Stimulated activated naive CD8-positive, alpha-beta T cell treated with anti-CD3 and anti-CD28 coated beads, Interleukin-15, Interleukin-2, amounts not matched to agents 100 U/mL and 50 U/mL, for 24 hours (primary cell): ENCODE data around the gene UGT1A5.

Experiments used
- ATAC-seq: fragments of 150-1000 bp; cut with Tn5 transposase; one replicate; pipeline ENCODE4 v1.10.0; 2021
- DNase-seq: peaks from one replicate; pipeline ENCODE4 v3.0.0; 2021

Gene UGT1A5

GRCh38 chr2:233780771-233781170 is 68.1 kb downstream of the UGT1A5 start:
- ATAC-seq (no peak), DNase-seq (no peak)

GRCh38 chr2:233789554-233789953 is 76.8 kb downstream of the UGT1A5 start:
- peak; percentile 32 for ATAC-seq

GRCh38 chr2:233791151-233791882 is 78.6 kb downstream of the UGT1A5 start:
- DNase-seq, result no peak
- no peak for ATAC-seq

More at GRCh38 chr2:233789554-233789953, 76.8 kb downstream of the UGT1A5 start:
- no peak for DNase-seq

- no peak for ATAC-seq
- DNase-seq, result no peak
Observed at GRCh38 chr2:233791883-233792329, 79.2 kb downstream of the UGT1A5 start.

GRCh38 chr2:233792720-233793119 is 80.0 kb downstream of the UGT1A5 start:
- ATAC-seq (no peak), DNase-seq (no peak)

GRCh38 chr2:233793465-233794127 is 80.9 kb downstream of the UGT1A5 start:
- DNase-seq (no peak), ATAC-seq (no peak)

- ATAC-seq, result no peak
- no peak for DNase-seq
Observed at GRCh38 chr2:233794128-233794658, 81.5 kb downstream of the UGT1A5 start.

GRCh38 chr2:233795735-233796171 is 83.0 kb downstream of the UGT1A5 start:
- ATAC-seq, result no peak
- no peak for DNase-seq

- DNase-seq (no peak), ATAC-seq (no peak)
Observed at GRCh38 chr2:233796254-233796653, 83.5 kb downstream of the UGT1A5 start.

- ATAC-seq (no peak), DNase-seq (no peak)
Observed at GRCh38 chr2:233798335-233799086, 85.8 kb downstream of the UGT1A5 start.

- DNase-seq (no peak), ATAC-seq (no peak)
Observed at GRCh38 chr2:233799087-233799665, 86.5 kb downstream of the UGT1A5 start.

- ATAC-seq, result no peak
- no peak for DNase-seq
Observed at GRCh38 chr2:233799716-233800115, 87.0 kb downstream of the UGT1A5 start.

- no peak for ATAC-seq
- no peak for DNase-seq
Observed at GRCh38 chr2:233800208-233800607, 87.5 kb downstream of the UGT1A5 start.

GRCh38 chr2:233801357-233802131 is 88.8 kb downstream of the UGT1A5 start:
- DNase-seq, result peak; percentile 24
- ATAC-seq, result no peak

GRCh38 chr2:233802132-233802815 is 89.6 kb downstream of the UGT1A5 start:
- ATAC-seq (no peak), DNase-seq (no peak)

GRCh38 chr2:233803292-233803911 is 90.7 kb downstream of the UGT1A5 start:
- DNase-seq, result no peak
- no peak for ATAC-seq

GRCh38 chr2:233803994-233804393 is 91.3 kb downstream of the UGT1A5 start:
- no peak for DNase-seq
- no peak for ATAC-seq

- DNase-seq (no peak), ATAC-seq (no peak)
Observed at GRCh38 chr2:233807215-233807865, 94.6 kb downstream of the UGT1A5 start.

- no peak for DNase-seq
- no peak for ATAC-seq
Observed at GRCh38 chr2:233807966-233808935, 95.5 kb downstream of the UGT1A5 start.
